Heart left ventricle (tissue), 13 donors: ENCODE results near the gene ALPL.

Experiments
- CTCF ChIP-seq, 12 donors: fragments of 200-600 bp; sonication (generic) in 4 of 12; IDR thresholded peaks; one replicate each; pipeline versions ENCODE4 v1.5.0 to v1.8.0; 2018 to 2022; ENCODE audit warnings: antibody characterized with exemption in 12 of 12, mild to moderate bottlenecking in 5 of 12
- POLR2A ChIP-seq, 2 donors: fragments of 450-650 bp; IDR thresholded peaks; one replicate each; pipeline ENCODE4 v1.6.1; 2017; ENCODE audit warnings: antibody characterized with exemption in 2 of 2, mild to moderate bottlenecking in 2 of 2, moderate library complexity in 2 of 2
- donor health status: ischemic (EF 13 %, LVEDD 7.1; RV severe dilation, severe dysfunction).
- donor health status: DM: no; HTN: yes; CAD: no.
- donor health status: DM: no; HTN: no; CAD: no.
- donor health status: ischemic (EF 25% LVEDD 6.9; RV normal size, moderate dysfunction).
- donor health status: ischemic (EF 25% LVEDD 5.7; RV mildly dilated, moderate dysfunction).
- donor health status: ischemic (EF 35%, LVEDD 5.7; RV mildly dilated, moderate dysfunction).
- donor health status: nonischemic (EF 11% LVEDD 7.7; RV severe dilation, severe dysfunction).
- donor health status: DM: yes; HTN: yes; CAD: no.
- donor health status: PGD.
- donor health status: ischemic (EF 29% LVEDD 5.4; RV normal size, mild dysfunction).
- donor health status: nonischemic (EF 23%, LVEDD 6.1; RV moderate dilation, normal function).

GRCh38 chr1:21552715-21553114 is 43.5 kb downstream of the ALPL start:
- TF ChIP-seq CTCF (IDR thresholded peaks at IDR 0.05): no peak
- TF ChIP-seq POLR2A (IDR thresholded peaks at IDR 0.05): no peak
